Transverse colon (tissue), 4 donors: Measurements from ENCODE around the gene SLC24A3.

Source experiments
- CTCF ChIP-seq, 5 experiments: fragments of 200-600 bp in 3 of 5; fragments of 450-650 bp in 2 of 5; sonication (generic) in 3 of 5; IDR thresholded peaks; 1 replicate in 2 of 5; 2 replicates in 3 of 5; pipeline ENCODE4 v1.5.1; 2016 to 2017; ENCODE audit warnings: antibody characterized with exemption in 5 of 5, inconsistent platforms in 3 of 5, mild to moderate bottlenecking in 2 of 5, moderate library complexity in 1 of 5
- POLR2AphosphoS5 ChIP-seq, 3 donors: sonication (generic); formaldehyde crosslinking; IDR thresholded peaks; one replicate each; pipeline ENCODE4 v1.6.1; 2016; ENCODE audit warnings: antibody characterized with exemption in 3 of 3

- TF ChIP-seq CTCF (IDR thresholded peaks at IDR 0.05): no peak
- TF ChIP-seq POLR2AphosphoS5 (IDR thresholded peaks at IDR 0.05): no peak
These were observed 494.0 kb downstream of the SLC24A3 start for GRCh38 chr20:19706463-19706862.
